ENCODE results near the gene TTLL11. TPM values are rescaled to one million over a fixed set of nuclear protein-coding genes. Genes with fewer than 3 reads are reported as not detected.

TTLL11 gene
- total and polyA plus RNA-seq, 8 donors, result 5.4 to 11.6 (median 9.5) TPM

GRCh38 chr9:122060481-122060880, 32.6 kb downstream of the TTLL11 start:
- H3K27ac ChIP-seq, result no peak overlapping the region
- no peaks in the 10 kb centered on the region for H3K4me1 ChIP-seq
- DNase-seq (no peak), ATAC-seq (no peak)
- H3K9me3 ChIP-seq, result no peaks in the 10 kb centered on the region
- H3K27me3 ChIP-seq, result no peaks in the 10 kb centered on the region
- no peaks in the 10 kb centered on the region for H3K36me3 ChIP-seq
- no peak overlapping the region for H3K4me3 ChIP-seq
- no peak for TF ChIP-seq CTCF (IDR thresholded peaks at IDR 0.05)
- intact Hi-C loops (cut with DNase I), result no loop called here

GRCh38 chr9:122059955-122060324, 33.2 kb downstream of the TTLL11 start:
- DNase-seq (no peak), ATAC-seq (no peak)
- intact Hi-C loops (cut with DNase I), result no loop called here
- TF ChIP-seq CTCF (IDR thresholded peaks at IDR 0.05), result no peak
- Histone ChIP-seq H3K27ac (no peak overlapping the region), H3K4me3 (no peak overlapping the region), H3K4me1 (no peaks in the 10 kb centered on the region), H3K36me3 (no peaks in the 10 kb centered on the region), H3K27me3 (no peaks in the 10 kb centered on the region), H3K9me3 (no peaks in the 10 kb centered on the region)

- H3K36me3 ChIP-seq, result no peaks in the 10 kb centered on the region
- intact Hi-C loops (cut with DNase I), result no loop called here
- no peak overlapping the region for H3K27ac ChIP-seq
- ATAC-seq (no peak), DNase-seq (no peak)
- H3K4me1 ChIP-seq, result no peaks in the 10 kb centered on the region
- H3K27me3 ChIP-seq, result no peaks in the 10 kb centered on the region
- TF ChIP-seq CTCF (IDR thresholded peaks at IDR 0.05), result no peak
- H3K9me3 ChIP-seq, result no peaks in the 10 kb centered on the region
- H3K4me3 ChIP-seq, result no peak overlapping the region
Observed at GRCh38 chr9:122059214-122059954, 33.7 kb downstream of the TTLL11 start.

- no peak for DNase-seq
- no peak for ATAC-seq
- no peaks in the 10 kb centered on the region for H3K36me3 ChIP-seq
Observed at GRCh38 chr9:122058709-122059108, 34.4 kb downstream of the TTLL11 start.

GRCh38 chr9:122058051-122058450, 35.1 kb downstream of the TTLL11 start:
- H3K36me3 ChIP-seq, result no peaks in the 10 kb centered on the region
- intact Hi-C loops (cut with DNase I), result no loop called here
- H3K4me3 ChIP-seq, result no peak overlapping the region
- H3K27me3 ChIP-seq, result no peaks in the 10 kb centered on the region
- no peaks in the 10 kb centered on the region for H3K4me1 ChIP-seq
- no peak for TF ChIP-seq CTCF (IDR thresholded peaks at IDR 0.05)
- H3K9me3 ChIP-seq, result no peaks in the 10 kb centered on the region
- DNase-seq, result no peak
- H3K27ac ChIP-seq, result no peak overlapping the region
- no peak for ATAC-seq

More at GRCh38 chr9:122058709-122059108, 34.4 kb downstream of the TTLL11 start:
- intact Hi-C loops (cut with DNase I), result no loop called here
- H3K27ac ChIP-seq, result no peak overlapping the region
- H3K4me1 ChIP-seq, result no peaks in the 10 kb centered on the region
- H3K4me3 ChIP-seq, result no peak overlapping the region
- H3K27me3 ChIP-seq, result no peaks in the 10 kb centered on the region
- TF ChIP-seq CTCF (IDR thresholded peaks at IDR 0.05), result no peak
- H3K9me3 ChIP-seq, result no peaks in the 10 kb centered on the region
